Heart left ventricle (tissue), 16 donors: Measurements from ENCODE around the gene CHIC2. TPM values are rescaled to one million over a fixed set of nuclear protein-coding genes. Genes with fewer than 3 reads are reported as not detected.
A peak's percentile ranks its signal among the peaks of the same experiment; 100 is the strongest.

Source experiments
- ATAC-seq, 4 donors: fragments of 200-7000 bp; cut with Tn5 transposase; one replicate each; pipeline ENCODE4 v1.9.1; 2020 to 2022; ENCODE audit warnings: moderate library complexity in 4 of 4, mild to moderate bottlenecking in 3 of 4, moderate number of reproducible peaks in 1 of 4
- DNase-seq, 5 donors: peaks; one replicate each; pipeline ENCODE4 v3.0.0-alpha.2; 2020
- H3K27ac ChIP-seq, 12 donors: fragments of 200-600 bp; sonication (generic) in 4 of 12; one replicate each; pipeline versions ENCODE4 v1.5.0 to v1.8.0; 2016 to 2022; ENCODE audit warnings: mild to moderate bottlenecking in 2 of 12
- H3K27me3 ChIP-seq, 9 donors: fragments of 200-600 bp; sonication (generic) in 2 of 9; one replicate each; pipeline versions ENCODE4 v1.5.1 to v1.8.0; 2016 to 2022; ENCODE audit warnings: mild to moderate bottlenecking in 3 of 9
- H3K36me3 ChIP-seq, 9 donors: fragments of 200-600 bp; sonication (generic) in 2 of 9; one replicate each; pipeline versions ENCODE4 v1.5.0 to v1.8.0; 2018 to 2022; ENCODE audit warnings: mild to moderate bottlenecking in 2 of 9
- H3K4me1 ChIP-seq, 12 donors: fragments of 200-600 bp; sonication (generic) in 4 of 12; one replicate each; pipeline versions ENCODE4 v1.5.0 to v1.8.0; 2016 to 2022; ENCODE audit warnings: mild to moderate bottlenecking in 3 of 12
- H3K4me3 ChIP-seq, 12 donors: fragments of 200-600 bp; sonication (generic) in 4 of 12; one replicate each; pipeline versions ENCODE4 v1.5.0 to v1.8.0; 2017 to 2022; ENCODE audit warnings: mild to moderate bottlenecking in 9 of 12, moderate library complexity in 4 of 12
- H3K9me3 ChIP-seq, 12 donors: fragments of 200-600 bp; sonication (generic) in 4 of 12; one replicate each; pipeline versions ENCODE4 v1.5.0 to v1.8.0; 2016 to 2022; ENCODE audit warnings: mild to moderate bottlenecking in 1 of 12
- CTCF ChIP-seq, 12 donors: fragments of 200-600 bp; sonication (generic) in 4 of 12; IDR thresholded peaks; one replicate each; pipeline versions ENCODE4 v1.5.0 to v1.8.0; 2018 to 2022; ENCODE audit warnings: antibody characterized with exemption in 12 of 12, mild to moderate bottlenecking in 5 of 12
- POLR2A ChIP-seq, 2 donors: fragments of 450-650 bp; IDR thresholded peaks; one replicate each; pipeline ENCODE4 v1.6.1; 2017; ENCODE audit warnings: antibody characterized with exemption in 2 of 2, mild to moderate bottlenecking in 2 of 2, moderate library complexity in 2 of 2
- WGBS, 4 donors: extraction: QIAGEN DNeasy Blood & Tissue Kit in 2 of 4; methylation state at CpG; one replicate each; pipeline versions ENCODE4 v1.1.5 to v1.1.7; 2013 to 2018; 5-methylcytosine and 5-hydroxymethylcytosine counted together
- intact Hi-C, 10 donors: fragments of 100-400 bp; cut with DNase I; formaldehyde crosslinking; loops; one replicate each; pipeline versions ENCODE4 v1.11.1 to v1.14.2; 2022
- polyA plus RNA-seq, 2 donors: library from polyadenylated mRNA; stranded (reverse); fragments of 200-250 nt; gene quantifications; one replicate each; pipeline ENCODE4 v1.2.3, GENCODE V29; 2013
- total RNA-seq, 9 donors: library from RNA; depleted of rRNA in 2 of 9; stranded (reverse); fragments of >200 nt in 2 of 9; fragmentation: NEBNext Ultra II Directional in 3 of 9; extraction: Animal tissue kit (Norgen Biotek cat#: 25700) in 3 of 9; gene quantifications; one replicate each; pipeline versions ENCODE4 v1.1.0 to v1.2.4, GENCODE V29; 2016 to 2023
- donor health status: ischemic (EF 13 %, LVEDD 7.1; RV severe dilation, severe dysfunction).
- donor health status: healthy with polysubstance abuse.
- donor health status: DM: no; HTN: yes; CAD: no.
- donor health status: DM: no; HTN: no; CAD: no.
- donor health status: ischemic (EF 25% LVEDD 6.9; RV normal size, moderate dysfunction).
- donor health status: ischemic (EF 25% LVEDD 5.7; RV mildly dilated, moderate dysfunction).
- donor health status: healthy.
- donor health status: DM: yes; HTN: yes; CAD: no.
- donor health status: ischemic (EF 35%, LVEDD 5.7; RV mildly dilated, moderate dysfunction).
- donor health status: nonischemic (EF 11% LVEDD 7.7; RV severe dilation, severe dysfunction).
- donor health status: DM: yes; HTN: yes; CAD: no.
- donor health status: PGD.
- donor health status: ischemic (EF 29% LVEDD 5.4; RV normal size, mild dysfunction).
- donor health status: nonischemic (EF 23%, LVEDD 6.1; RV moderate dilation, normal function).

The CHIC2 gene
- total and polyA plus RNA-seq, 11 donors = 5.5 to 17.8 (median 11.2) TPM

DNA sequence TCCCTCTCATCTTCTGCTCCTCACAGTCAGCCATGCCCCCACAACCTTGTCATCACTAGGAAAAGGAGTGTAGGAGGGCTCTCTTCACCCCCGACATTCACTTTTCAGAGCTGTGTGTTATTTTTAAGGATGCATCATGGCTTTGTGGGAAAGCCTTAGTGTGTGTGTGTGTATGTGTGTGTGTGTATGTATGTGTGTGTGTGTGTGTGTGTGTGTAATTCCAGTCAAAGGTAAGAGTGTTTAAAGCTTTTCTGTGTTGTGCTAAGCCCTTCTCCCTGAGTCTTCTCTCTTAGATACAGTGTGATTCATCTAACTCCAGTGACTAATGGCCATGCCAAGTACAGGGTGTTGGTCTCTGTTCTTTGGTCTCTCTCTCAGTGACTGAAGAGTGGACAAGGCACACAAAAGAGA is 76.6 kb downstream of the CHIC2 start:
- Histone ChIP-seq H3K4me3 (no peak overlapping the region), H3K36me3 (peaks cover 0 to 1% (median 0%) of the 10 kb centered on the region in 9 donors), H3K27me3 (no peaks in the 10 kb centered on the region), H3K27ac (no peak overlapping the region), H3K9me3 (no peaks in the 10 kb centered on the region), H3K4me1 (peaks cover 0 to 3% (median 0%) of the 10 kb centered on the region in 12 donors)
- intact Hi-C loops = no loop called here
- no peak for TF ChIP-seq CTCF (IDR thresholded peaks at IDR 0.05)
- no peak for TF ChIP-seq POLR2A (IDR thresholded peaks at IDR 0.05)
- ATAC-seq (peak in 2 of 4 donors; percentile 60 to 64), DNase-seq (no peak)
- 82 to 97% (median 91%) methylated on average over 1 of the region's 1 CpG for WGBS, 4 donors

- H3K4me1 ChIP-seq = peaks cover 0 to 3% (median 0%) of the 10 kb centered on the region in 12 donors
- H3K36me3 ChIP-seq = no peaks in the 10 kb centered on the region
- TF ChIP-seq CTCF (IDR thresholded peaks at IDR 0.05) (no peak), POLR2A (IDR thresholded peaks at IDR 0.05) (no peak)
- ATAC-seq = no peak
- H3K9me3 ChIP-seq = no peaks in the 10 kb centered on the region
- no peak overlapping the region for H3K27ac ChIP-seq
- no peaks in the 10 kb centered on the region for H3K27me3 ChIP-seq
- DNase-seq = no peak
- intact Hi-C loops = no loop called here
- H3K4me3 ChIP-seq = no peak overlapping the region
Measured at GRCh38 chr4:53986062-53986461, 78.3 kb downstream of the CHIC2 start.

GRCh38 chr4:53981567-53981966 is 82.8 kb downstream of the CHIC2 start:
- TF ChIP-seq CTCF (IDR thresholded peaks at IDR 0.05) (no peak), POLR2A (IDR thresholded peaks at IDR 0.05) (no peak)
- H3K4me1 ChIP-seq = no peaks in the 10 kb centered on the region
- no peaks in the 10 kb centered on the region for H3K27me3 ChIP-seq
- no peaks in the 10 kb centered on the region for H3K36me3 ChIP-seq
- no peaks in the 10 kb centered on the region for H3K9me3 ChIP-seq
- intact Hi-C loops = no loop called here
- ATAC-seq = no peak
- no peak overlapping the region for H3K4me3 ChIP-seq
- no peak overlapping the region for H3K27ac ChIP-seq
- DNase-seq = no peak

GRCh38 chr4:53981066-53981465 is 83.3 kb downstream of the CHIC2 start:
- Histone ChIP-seq H3K36me3 (no peaks in the 10 kb centered on the region), H3K27me3 (no peaks in the 10 kb centered on the region), H3K27ac (no peak overlapping the region), H3K4me3 (no peak overlapping the region), H3K4me1 (no peaks in the 10 kb centered on the region), H3K9me3 (no peaks in the 10 kb centered on the region)
- WGBS, 4 donors = 72 to 94% (median 82%) methylated on average over 2 of the region's 2 CpGs
- DNase-seq (no peak), ATAC-seq (no peak)
- intact Hi-C loops = no loop called here
- no peak for TF ChIP-seq CTCF (IDR thresholded peaks at IDR 0.05)
- no peak for TF ChIP-seq POLR2A (IDR thresholded peaks at IDR 0.05)
